ENCODE data around the gene KCTD5. TPM values are rescaled to one million over a fixed set of nuclear protein-coding genes. Genes with fewer than 3 reads are reported as not detected.

Gene KCTD5
- total and polyA plus RNA-seq, 9 of the 15 experiments (the other 6 are each of a cell fraction or from before 2014, with no cell fraction given), result 0.73 to 58.3 (median 32.3) TPM

DNA sequence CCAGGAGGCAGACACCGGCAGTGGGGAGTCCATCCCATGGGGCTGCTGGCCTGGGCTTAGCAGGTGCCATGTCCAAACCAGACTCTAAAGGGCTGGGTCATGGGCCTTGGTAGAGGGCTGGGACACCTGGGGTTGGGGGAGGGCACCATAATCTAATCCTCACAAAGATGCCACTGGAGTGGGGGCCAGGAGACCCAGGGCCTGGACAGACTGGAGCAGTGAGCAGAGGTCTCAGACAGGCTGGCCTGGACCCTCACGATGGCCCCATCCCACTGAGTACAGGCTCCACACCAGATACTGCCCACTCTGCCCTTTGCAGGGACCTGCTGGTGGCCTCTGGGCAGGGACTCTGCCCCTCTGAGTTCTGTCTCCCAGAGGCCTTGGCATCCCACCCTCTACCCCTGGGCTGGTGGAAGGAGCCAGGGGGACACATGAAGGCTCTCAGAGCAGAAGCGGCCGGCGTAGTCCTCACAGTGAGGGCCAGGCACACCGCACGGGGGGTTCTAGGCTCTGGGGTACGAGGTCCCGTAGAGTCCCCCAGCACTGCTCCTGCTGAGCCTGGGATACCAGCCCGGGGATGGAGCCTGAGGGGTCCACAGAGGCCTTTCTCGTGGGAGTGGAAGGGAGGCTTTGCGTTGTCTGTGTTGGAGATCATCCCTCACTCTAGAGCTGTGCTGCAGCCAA, 60.1 kb downstream of the KCTD5 start (continued):
- TF ChIP-seq ZKSCAN8 (CRISPR knock-in tag; IDR thresholded peaks at IDR 0.05) (no peak), TFE3 (CRISPR knock-in tag; IDR thresholded peaks at IDR 0.05) (no peak)

GRCh38 chr16:2743007-2743810, 60.9 kb downstream of the KCTD5 start:
- Histone ChIP-seq H3K9me1 (ENCODE audit: control insufficient read depth, insufficient read depth, low read length) (no peaks in the 10 kb centered on the region), H3K4me2 (ENCODE audit: insufficient read depth, low read length) (no peak overlapping the region), H3K4me1 (replicated peaks in 1 of 2; ENCODE audit: control insufficient read depth in 2 of 2, insufficient read depth in 2 of 2, low read length in 2 of 2) (peaks cover 5 to 41% of the 10 kb centered on the region in 2 experiments; a peak in 4 of 5 replicates), H3K9me3 (replicated peaks; ENCODE audit: control insufficient read depth, insufficient read depth, low read depth, low read length) (no peaks in the 10 kb centered on the region), H3K27ac (ENCODE audit: extremely low read depth, low read depth, low read length) (no peak overlapping the region), H3K27me3 (ENCODE audit: control insufficient read depth in 2 of 2, insufficient read depth in 2 of 2, low read length in 2 of 2) (no peaks in the 10 kb centered on the region), H4K20me1 (replicated peaks; ENCODE audit: control insufficient read depth, insufficient read depth, low read length) (no peaks in the 10 kb centered on the region), H3K4me3 (no peak overlapping the region), H3K36me3 (ENCODE audit: control insufficient read depth, insufficient read depth, low read length) (no peaks in the 10 kb centered on the region), H2AFZ (ENCODE audit: low read depth, low read length) (no peak overlapping the region), H3K79me2 (ENCODE audit: control insufficient read depth, insufficient read depth, low read length) (no peaks in the 10 kb centered on the region), H3K9ac (ENCODE audit: insufficient read depth in 1 of 2, low read depth in 2 of 2, low read length in 2 of 2) (peak overlapping the region in 1 of 2 experiments; percentile 76; a peak in 2 of 4 replicates)
- in situ Hi-C loops (cut with MboI) (no loop called here), intact Hi-C loops (cut with micrococcal nuclease) (no loop called here)
- BruUV-seq (replicated peaks), result no TSS peak
- FAIRE-seq (no peak), DNase-seq (ENCODE audit: extremely low read depth in 1 of 4, low spot score in 3 of 4) (no peak), ATAC-seq (no peak)
- WGBS (ENCODE audit: insufficient coverage, low coverage, missing lambda C conversion rate), result 54% methylated on average over 19 of the region's 19 CpGs
- POLR2A ChIA-PET, result no interaction called here
- CTCF ChIA-PET (ENCODE audit: low intra/inter-chr PET ratio), result no interaction called here
- TF ChIP-seq DDX20 (tag; IDR thresholded peaks at IDR 0.05; ENCODE audit: low read depth) (no peak), MBD2 (IDR thresholded peaks at IDR 0.05; ENCODE audit: borderline replicate concordance, low read depth) (no peak), ZNF696 (CRISPR knock-in tag; conservative IDR thresholded peaks at IDR 0.05) (no peak), NFXL1 (CRISPR knock-in tag; IDR thresholded peaks at IDR 0.05) (no peak), ARNT (IDR thresholded peaks at IDR 0.05) (no peak), ZNF41 (CRISPR knock-in tag; conservative IDR thresholded peaks at IDR 0.05) (no peak), CBX5 (IDR thresholded peaks at IDR 0.05; ENCODE audit: borderline replicate concordance, low read depth) (no peak), KDM1A (IDR thresholded peaks at IDR 0.05) (no peak), MYBL2 (IDR thresholded peaks at IDR 0.05; ENCODE audit: low read depth) (no peak), MYBL2 (CRISPR knock-in tag; IDR thresholded peaks at IDR 0.05; ENCODE audit: borderline replicate concordance) (no peak), CCNT2 (IDR thresholded peaks at IDR 0.05; ENCODE audit: borderline replicate concordance, extremely low read depth, insufficient read length, low read depth, low read length) (no peak), ESRRB (CRISPR knock-in tag; IDR thresholded peaks at IDR 0.05; ENCODE audit: borderline replicate concordance) (no peak)
- TF ChIP-seq, protein P1, sequence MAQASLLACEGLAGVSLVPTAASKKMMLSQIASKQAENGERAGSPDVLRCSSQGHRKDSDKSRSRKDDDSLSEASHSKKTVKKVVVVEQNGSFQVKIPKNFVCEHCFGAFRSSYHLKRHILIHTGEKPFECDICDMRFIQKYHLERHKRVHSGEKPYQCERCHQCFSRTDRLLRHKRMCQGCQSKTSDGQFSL (CRISPR knock-in tag; IDR thresholded peaks at IDR 0.05), result no peak
- TF ChIP-seq, protein P1 (tag; IDR thresholded peaks at IDR 0.05), result no peak
- TF ChIP-seq, protein P2, sequence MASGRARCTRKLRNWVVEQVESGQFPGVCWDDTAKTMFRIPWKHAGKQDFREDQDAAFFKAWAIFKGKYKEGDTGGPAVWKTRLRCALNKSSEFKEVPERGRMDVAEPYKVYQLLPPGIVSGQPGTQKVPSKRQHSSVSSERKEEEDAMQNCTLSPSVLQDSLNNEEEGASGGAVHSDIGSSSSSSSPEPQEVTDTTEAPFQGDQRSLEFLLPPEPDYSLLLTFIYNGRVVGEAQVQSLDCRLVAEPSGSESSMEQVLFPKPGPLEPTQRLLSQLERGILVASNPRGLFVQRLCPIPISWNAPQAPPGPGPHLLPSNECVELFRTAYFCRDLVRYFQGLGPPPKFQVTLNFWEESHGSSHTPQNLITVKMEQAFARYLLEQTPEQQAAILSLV (tag; IDR thresholded peaks at IDR 0.05), result no peak
